ENCODE measurements around the gene YAE1. TPM values are rescaled to one million over a fixed set of nuclear protein-coding genes. Genes with fewer than 3 reads are reported as not detected.

The YAE1 gene
- total RNA-seq, 3 donors from 2014 or later, result 19.8 to 24.2 (median 23.3) TPM

DNA sequence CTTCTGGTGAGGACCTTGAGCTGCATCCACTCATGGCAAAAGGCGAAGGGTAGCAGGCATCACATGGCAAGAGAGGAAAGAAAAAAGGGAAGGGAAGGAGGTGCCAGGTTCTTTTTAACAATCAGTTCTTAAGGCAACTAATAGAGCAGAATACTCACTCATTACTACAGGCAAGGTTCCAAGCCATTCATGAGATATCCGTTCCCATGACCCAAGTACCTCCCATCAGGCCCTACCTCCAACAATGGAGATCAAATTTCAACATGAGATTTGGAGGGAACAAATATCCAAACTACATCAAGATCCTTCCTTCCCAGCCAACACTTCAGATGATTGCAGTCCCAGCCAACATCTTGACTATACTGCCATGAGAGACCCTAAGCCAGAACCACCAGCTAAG lies 38.9 kb upstream of the YAE1 start:
- intact Hi-C loops (cut with DNase I, micrococcal nuclease), result no loop called here
- TF ChIP-seq, protein P1, sequence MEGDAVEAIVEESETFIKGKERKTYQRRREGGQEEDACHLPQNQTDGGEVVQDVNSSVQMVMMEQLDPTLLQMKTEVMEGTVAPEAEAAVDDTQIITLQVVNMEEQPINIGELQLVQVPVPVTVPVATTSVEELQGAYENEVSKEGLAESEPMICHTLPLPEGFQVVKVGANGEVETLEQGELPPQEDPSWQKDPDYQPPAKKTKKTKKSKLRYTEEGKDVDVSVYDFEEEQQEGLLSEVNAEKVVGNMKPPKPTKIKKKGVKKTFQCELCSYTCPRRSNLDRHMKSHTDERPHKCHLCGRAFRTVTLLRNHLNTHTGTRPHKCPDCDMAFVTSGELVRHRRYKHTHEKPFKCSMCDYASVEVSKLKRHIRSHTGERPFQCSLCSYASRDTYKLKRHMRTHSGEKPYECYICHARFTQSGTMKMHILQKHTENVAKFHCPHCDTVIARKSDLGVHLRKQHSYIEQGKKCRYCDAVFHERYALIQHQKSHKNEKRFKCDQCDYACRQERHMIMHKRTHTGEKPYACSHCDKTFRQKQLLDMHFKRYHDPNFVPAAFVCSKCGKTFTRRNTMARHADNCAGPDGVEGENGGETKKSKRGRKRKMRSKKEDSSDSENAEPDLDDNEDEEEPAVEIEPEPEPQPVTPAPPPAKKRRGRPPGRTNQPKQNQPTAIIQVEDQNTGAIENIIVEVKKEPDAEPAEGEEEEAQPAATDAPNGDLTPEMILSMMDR (IDR thresholded peaks at IDR 0.05), result no peak
- Histone ChIP-seq H3K4me3 (no peak overlapping the region), H3K36me3 (ENCODE audit: low read depth) (no peaks in the 10 kb centered on the region), H3K4me1 (ENCODE audit: low read depth) (no peaks in the 10 kb centered on the region), H3K9me3 (no peaks in the 10 kb centered on the region)
- ATAC-seq, result no peak
- no peak for DNase-seq

DNA sequence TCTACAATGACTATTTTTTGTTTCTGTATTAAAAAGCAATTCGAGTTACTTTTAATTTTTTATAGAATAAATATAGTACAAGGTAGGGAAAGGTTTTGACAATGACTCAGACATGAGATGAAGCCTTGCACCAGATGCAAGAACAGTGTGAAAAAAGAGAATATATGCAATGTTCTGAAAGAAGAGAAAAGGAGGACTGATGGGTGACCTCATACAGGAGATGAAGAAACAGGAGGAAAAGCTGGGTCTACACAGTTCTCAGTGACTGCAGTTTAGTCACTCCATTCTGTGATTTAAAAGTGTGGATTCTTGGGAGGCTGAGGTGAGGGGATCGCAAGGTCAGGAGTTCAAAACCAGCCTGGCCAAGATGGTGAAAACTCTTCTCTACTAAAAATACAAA lies 38.3 kb upstream of the YAE1 start:
- Histone ChIP-seq H3K36me3 (ENCODE audit: low read depth) (no peaks in the 10 kb centered on the region), H3K4me3 (no peak overlapping the region), H3K9me3 (no peaks in the 10 kb centered on the region), H3K4me1 (ENCODE audit: low read depth) (no peaks in the 10 kb centered on the region)
- ATAC-seq (no peak), DNase-seq (no peak)
- intact Hi-C loops (cut with DNase I, micrococcal nuclease), result no loop called here
- TF ChIP-seq, protein P1 (IDR thresholded peaks at IDR 0.05), result no peak

DNA sequence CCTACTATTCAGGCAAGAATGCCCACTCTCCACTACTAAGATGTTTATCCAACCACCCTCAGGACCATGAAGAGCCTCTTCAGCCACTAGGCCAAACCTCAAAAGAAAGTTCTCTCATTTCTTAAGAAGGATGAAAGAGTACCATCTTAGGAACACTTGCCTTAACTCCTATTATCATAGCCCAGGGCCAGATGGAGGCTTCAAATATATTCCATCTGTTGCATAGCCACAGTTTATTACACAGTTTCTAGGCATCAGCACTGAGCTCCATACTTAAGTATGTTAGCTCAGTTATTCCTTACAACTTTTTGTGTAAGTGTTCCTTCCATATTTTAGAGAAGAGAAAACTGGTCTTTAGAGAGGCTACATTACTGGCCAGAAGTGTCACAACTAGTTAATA lies 37.4 kb upstream of the YAE1 start:
- Histone ChIP-seq H3K4me1 (ENCODE audit: low read depth) (no peaks in the 10 kb centered on the region), H3K9me3 (no peaks in the 10 kb centered on the region), H3K4me3 (no peak overlapping the region), H3K36me3 (ENCODE audit: low read depth) (no peaks in the 10 kb centered on the region)
- DNase-seq (no peak), ATAC-seq (no peak)
- TF ChIP-seq, protein P1 (IDR thresholded peaks at IDR 0.05), result no peak
- intact Hi-C loops (cut with DNase I, micrococcal nuclease), result no loop called here

DNA sequence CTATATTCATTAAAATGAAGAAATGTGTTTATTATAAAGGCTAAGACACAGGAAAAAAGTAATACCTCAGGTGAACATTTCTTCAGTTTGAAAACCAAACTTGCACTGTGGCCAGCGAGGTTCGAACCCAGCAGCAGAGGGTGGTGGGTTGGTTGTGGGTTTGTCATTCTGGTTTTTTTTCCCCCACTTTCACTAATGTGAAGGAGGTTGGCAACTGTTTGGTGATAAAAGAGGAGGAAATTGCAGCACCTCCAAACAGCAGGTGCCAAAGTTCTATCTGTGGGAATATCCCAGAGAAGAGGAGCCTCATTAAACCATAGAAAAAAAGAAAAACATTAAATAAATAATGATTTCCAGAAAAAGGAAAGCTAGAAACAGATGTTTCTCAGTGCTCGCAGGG lies 36.6 kb upstream of the YAE1 start:
- ATAC-seq, result peak; percentile 58
- TF ChIP-seq, protein P1 (IDR thresholded peaks at IDR 0.05), result no peak
- intact Hi-C loops (cut with DNase I, micrococcal nuclease), result no loop called here
- Histone ChIP-seq H3K4me3 (no peak overlapping the region), H3K36me3 (ENCODE audit: low read depth) (no peaks in the 10 kb centered on the region), H3K4me1 (ENCODE audit: low read depth) (no peaks in the 10 kb centered on the region), H3K9me3 (no peaks in the 10 kb centered on the region)
- no peak for DNase-seq

DNA sequence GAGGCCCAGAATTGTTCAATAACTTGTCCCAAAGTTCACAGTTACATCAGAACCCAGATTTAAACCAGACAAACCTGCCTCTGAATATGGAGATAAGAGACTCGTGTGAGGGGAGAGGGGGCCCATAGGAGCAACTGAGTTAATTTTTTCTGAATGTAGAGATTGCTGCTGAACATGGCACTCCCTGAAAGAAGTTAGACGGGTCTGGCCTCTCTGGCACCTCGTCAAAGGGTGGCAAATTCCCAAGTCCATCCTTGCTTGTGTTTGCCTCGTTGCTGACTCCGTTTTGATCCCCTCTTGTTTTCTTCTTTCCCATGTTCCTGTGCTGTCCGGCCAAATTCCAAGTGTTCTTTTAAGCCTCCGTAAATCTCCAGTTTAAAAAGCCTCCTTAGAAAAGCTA lies 35.2 kb upstream of the YAE1 start:
- Histone ChIP-seq H3K36me3 (ENCODE audit: low read depth) (no peaks in the 10 kb centered on the region), H3K9me3 (no peaks in the 10 kb centered on the region), H3K4me1 (ENCODE audit: low read depth) (peaks cover 7% of the 10 kb centered on the region), H3K4me3 (no peak overlapping the region)
- TF ChIP-seq, protein P1 (IDR thresholded peaks at IDR 0.05), result no peak
- intact Hi-C loops (cut with DNase I, micrococcal nuclease), result no loop called here
- DNase-seq, result peak in 2 of 3 donors; percentile 44 to 48
- ATAC-seq, result peak; percentile 11

DNA sequence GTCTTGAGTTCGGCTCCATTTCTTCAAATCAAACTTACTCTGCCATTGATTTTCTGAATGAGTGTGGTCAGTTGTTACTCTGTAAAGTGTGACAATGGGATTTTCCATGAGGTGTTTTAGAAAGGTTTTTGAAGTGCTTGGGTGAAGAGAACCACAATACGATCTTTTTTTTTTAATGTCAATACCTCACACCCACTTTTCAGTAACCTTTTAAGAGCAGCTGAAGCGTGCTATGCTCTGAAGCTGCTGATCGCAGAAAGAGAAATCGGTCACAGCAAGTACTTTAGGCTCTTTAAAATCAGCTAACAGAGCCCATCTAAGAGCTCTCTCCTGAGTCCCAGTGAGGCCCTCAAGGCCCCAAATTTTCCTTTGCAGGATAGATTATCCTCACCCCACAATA lies 34.4 kb upstream of the YAE1 start:
- Histone ChIP-seq H3K9me3 (no peaks in the 10 kb centered on the region), H3K4me3 (no peak overlapping the region), H3K4me1 (ENCODE audit: low read depth) (peaks cover 12% of the 10 kb centered on the region), H3K36me3 (ENCODE audit: low read depth) (no peaks in the 10 kb centered on the region)
- ATAC-seq, result no peak
- TF ChIP-seq, protein P1 (IDR thresholded peaks at IDR 0.05), result no peak
- intact Hi-C loops (cut with DNase I, micrococcal nuclease), result no loop called here
- DNase-seq, result no peak

All from mucosa of descending colon (tissue), 3 donors.